ENCODE measurements around the gene CRIM1. TPM values are rescaled to one million over a fixed set of nuclear protein-coding genes. Genes with fewer than 3 reads are reported as not detected.

CRIM1 gene
- total and polyA plus RNA-seq, 2 donors (not counting 1 experiment from before 2014, with no cell fraction given), result 364 to 661 TPM

Other genes with a start within 250 kb of the CRIM1 start
- gene FEZ2, start 242.4 kb downstream of the CRIM1 start, total RNA-seq, result 55.2 and 64.7 TPM in 2 replicates
- gene FEZ2, start 242.4 kb downstream of the CRIM1 start, polyA plus RNA-seq, result 59.7 and 86.9 TPM in 2 replicates

Measured in fibroblast of lung (primary cell).